KBM-7 (cell line): ENCODE results near the gene MAML3.

ENCODE experiments used
- DNase-seq: peaks from one replicate; pipeline ENCODE4 v3.0.0-alpha.2; 2015
- in situ Hi-C: fragments of 300-500 bp; cut with MboI; formaldehyde crosslinking; loops from 2 replicates; pipeline ENCODE4 v1.14.3; 2020; ENCODE audit warnings: low sequenced_read_pairs, low pct_unique_long_range_greater_than_20kb, mixed read lengths

Gene MAML3

DNA sequence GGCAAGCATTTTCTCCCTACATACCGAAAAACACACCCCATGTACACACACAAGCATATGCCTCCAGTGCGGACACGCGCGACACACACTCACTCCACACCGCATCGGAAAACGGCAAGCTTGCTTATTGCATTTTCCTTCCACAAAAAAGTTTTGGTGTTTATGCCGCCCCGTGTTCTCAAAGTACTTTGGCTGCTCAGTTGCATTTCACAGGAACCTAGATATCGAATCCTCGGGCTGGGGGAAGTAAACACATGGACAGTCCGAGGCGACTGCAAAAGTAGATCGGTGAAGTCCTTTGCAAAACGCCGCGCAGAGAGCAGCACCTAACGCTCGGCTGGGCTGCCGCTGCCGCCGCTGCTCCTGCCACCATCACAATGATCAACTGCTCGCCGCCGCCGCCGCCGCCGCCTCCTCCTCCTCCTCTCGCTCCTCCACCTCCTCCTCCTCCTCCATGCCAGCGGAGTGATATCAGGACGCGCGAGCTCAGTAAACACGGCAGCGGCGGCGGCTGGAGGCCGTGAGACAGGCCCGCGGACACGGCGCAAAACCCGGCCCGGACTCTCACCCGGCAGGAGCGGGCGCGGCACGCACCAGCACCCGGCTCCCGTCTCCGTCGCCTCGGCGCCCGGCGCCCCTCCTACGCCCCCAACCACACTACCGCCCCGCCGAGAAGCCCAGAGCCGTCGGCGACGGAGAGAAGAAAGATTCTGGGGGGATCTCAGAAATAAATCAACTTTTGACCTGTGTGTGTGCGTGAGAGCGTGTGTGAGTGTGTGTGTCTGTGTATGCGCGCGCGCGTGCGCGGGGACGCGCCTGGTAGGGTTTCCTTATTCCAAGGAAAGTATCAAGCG lies at the start of gene MAML3:
Gene MAML3 (minus strand): TSS at position 467 of the 854 bp plus-strand sequence. CDS start 857 bp downstream, outside the sequence.
- DNase-seq, result peak; percentile 95
- in situ Hi-C loops, result no loop called here

DNA sequence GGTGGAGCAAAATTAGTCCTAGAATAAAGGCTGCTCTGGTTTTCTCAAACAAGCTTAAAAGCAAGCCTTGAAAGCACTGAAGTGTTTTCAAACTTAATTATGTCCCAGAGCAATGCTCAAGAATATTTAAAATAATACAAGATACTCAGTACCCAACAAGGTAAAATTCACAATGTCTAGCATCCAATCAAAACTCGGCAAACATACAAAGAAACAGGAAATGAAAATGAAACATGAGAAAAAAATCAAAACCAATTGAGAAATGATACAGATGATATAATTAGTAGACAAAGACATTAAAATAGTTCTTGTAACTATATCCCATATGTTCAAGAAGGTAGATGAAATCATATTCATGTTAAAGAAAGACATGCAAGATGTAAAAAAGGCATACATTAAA lies 45.0 kb upstream of the MAML3 start:
- in situ Hi-C loops, result no loop called here
- no peak for DNase-seq

DNA sequence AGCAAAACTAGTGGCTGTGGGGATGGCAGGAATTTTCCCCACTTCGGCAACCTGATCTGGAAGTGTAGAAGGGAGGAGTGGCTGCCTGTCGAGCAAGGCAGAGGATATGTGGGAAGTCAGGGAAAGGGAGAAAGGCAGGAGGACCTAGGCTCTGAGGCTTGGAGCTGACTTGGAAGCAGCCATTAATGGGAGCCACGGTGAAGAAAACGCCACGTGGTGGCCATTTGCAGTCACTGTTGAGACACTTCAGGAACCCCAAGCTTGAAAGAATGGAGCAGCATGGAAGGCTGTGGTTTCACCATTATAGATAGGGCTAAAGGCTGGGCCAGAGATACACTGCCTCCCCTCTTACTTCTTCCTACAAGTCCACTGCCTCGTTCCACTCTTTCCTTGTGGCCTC lies 41.8 kb upstream of the MAML3 start:
- in situ Hi-C loops, result no loop called here
- DNase-seq, result no peak

DNA sequence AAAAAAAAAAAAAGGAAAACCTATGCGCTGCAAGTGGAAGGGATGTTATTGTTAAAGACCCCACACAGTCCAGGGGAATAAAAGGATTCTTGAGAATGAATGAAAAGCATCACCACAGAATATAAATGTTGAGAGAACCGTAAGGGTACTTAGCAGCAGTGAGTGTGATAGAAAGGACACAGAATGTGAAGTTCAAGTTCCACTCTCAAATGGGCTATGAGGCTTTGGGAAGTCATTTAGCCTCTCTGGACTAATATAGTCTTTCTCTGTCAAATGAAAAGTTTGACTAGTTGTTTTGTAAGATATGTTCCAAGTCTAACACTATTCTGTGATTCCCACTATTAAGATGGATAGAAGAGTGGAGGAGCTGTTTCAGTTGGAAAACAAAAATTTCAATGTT lies 35.8 kb upstream of the MAML3 start:
- DNase-seq, result no peak
- in situ Hi-C loops, result no loop called here

DNA sequence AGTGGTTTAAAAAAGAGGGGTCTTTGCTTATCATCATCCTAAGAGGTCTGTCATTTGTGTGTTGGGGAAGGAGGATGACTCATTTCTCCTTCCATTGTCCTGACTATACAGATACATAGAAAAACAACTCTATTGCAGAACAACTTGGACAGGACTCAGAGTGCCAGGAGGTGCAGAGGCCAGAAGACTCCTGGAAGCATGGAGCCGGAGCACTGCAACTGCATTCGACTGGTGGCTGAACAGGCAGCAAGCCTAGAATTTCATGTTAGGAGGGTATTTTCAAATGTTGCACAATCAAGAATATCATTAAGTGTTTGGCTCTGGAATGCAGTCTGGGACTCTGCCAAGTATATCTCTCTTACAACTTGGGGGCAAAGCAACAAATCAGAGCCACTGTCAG lies 35.0 kb upstream of the MAML3 start:
- no peak for DNase-seq
- in situ Hi-C loops, result no loop called here

DNA sequence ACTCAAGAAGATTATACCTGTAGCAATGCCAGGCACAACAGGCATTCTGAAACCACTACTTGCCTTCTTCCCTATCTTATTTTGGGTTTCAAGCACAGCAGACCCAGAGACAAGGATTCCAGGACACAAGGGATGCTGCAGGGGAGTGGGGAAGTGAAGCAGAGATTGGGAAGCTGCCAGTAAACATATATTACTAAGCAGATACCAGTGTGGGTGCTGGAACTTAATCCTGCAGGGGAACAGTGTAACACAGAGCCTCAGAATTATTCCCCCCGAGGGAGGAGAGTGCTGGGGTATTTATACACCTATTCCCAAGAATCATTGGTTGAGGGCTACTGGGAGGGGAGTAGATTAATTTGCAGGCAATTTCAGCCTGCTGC lies 33.3 kb upstream of the MAML3 start:
- no peak for DNase-seq
- in situ Hi-C loops, result no loop called here

DNA sequence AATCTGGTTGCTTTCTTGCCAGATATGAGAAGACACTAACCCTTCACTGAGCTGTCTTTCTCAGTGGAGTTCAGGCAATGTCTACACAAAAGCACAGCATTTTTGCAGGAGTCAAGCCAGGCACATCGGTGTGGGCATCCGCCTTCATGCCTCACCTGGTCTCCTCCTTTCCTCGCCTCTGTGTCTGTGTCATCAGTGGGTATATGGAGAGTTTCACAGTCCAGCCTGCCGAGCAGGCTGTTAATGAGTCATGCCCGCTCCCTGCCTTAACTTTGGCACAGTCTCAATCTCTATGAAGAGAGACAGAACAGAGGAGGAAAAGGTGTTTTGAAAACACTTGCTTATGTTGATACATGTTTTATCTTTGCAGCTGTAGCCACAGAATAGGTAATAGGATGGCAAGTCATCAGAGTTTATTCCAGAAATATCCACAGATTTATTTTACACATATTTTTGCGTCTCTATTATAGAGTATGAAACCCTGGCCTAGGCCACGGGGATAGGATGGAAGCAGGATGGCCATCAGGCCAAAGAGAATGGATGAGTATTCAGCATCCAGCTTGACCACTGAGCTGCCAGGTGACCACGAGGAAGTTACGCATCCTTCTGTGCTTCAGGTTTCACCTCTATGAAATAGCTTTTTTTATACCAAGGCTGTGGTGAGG lies 32.8 kb upstream of the MAML3 start:
- in situ Hi-C loops, result no loop called here

DNA sequence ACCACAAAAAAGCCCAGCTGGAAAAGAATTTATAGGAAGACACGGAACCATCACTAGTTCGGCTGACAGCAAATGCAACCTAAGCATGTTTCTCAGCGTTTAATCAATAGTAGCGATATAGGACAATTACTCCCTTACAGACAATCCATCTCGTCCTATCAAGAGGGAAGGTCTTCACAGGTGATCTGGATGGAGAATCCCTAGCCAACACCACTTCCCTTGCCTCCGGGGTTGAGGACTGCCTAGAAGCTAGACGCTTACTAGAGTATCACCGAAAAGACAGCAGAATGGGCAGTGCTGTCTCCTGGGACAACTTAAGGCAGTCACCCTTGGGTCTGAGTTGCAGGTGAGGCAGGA lies 32.1 kb upstream of the MAML3 start:
- DNase-seq, result no peak
- in situ Hi-C loops, result no loop called here

More for the DNA sequence above, 32.8 kb upstream of the MAML3 start:
- no peak for DNase-seq

DNA sequence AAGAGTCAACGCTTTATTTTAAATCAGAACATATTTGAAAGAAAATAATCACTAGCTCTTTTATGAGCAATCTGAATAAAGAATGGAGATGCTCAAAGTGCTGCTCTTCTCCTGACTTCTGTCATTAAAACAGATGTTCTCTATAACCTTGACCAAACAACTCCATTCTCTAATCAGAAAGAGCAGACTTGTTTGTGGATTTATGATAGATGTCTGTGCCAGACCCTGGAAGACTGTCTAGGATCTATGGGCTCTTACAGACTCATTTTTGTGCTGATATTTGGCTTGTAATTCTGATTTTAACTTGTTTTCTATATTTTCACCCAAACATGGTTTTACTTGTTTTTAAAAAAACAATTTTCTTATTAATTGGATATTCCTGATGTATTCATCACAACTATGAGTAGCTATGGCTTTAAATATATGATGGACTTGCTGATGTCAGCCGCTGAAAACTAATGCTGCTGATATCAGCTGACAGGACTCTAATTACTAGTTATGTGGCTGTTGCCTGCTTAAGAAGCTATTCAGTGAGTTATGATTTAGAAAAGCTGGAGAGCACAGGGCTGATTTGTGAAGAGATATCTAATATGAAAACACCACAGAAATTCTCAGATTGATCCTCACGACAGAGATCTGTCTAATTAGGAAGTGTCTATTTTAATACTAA lies 31.6 kb upstream of the MAML3 start:
- in situ Hi-C loops, result no loop called here
- DNase-seq, result no peak

DNA sequence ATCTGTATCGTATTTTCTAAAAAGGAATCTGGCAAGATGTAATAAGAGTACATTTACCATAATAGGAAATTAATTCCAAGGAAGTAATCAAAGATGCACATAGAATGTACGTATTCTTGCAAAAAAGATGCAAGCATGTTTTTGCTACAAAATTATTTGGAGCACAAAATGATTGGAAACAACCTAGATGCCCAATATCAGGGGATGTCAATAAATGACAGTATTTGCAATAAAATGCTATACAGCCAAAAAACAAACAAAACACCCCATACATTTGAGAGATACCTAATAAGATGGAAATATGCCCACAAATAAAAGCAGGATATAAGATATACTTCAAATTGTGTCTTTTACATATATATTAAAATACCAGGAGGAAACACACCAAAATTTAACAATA lies 29.3 kb upstream of the MAML3 start:
- DNase-seq, result no peak
- in situ Hi-C loops, result no loop called here

DNA sequence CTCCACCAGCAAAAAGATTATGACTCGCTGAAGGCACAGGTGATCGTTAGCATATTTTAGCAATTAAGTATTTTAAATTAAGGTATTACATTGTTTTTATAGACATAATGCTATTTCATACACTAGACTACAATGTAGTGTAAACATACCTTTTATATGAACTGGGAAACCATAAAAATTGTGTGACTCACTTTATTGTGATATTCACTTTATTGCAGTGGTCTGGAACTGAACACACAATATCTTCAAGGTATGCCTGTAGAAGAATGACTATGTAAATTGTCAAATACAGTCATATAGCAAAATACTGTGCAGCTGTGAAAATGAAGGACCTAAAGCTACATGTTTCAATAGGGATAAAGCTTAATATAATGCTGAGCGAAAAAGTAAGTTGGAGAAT lies 26.6 kb upstream of the MAML3 start:
- in situ Hi-C loops, result no loop called here
- no peak for DNase-seq

DNA sequence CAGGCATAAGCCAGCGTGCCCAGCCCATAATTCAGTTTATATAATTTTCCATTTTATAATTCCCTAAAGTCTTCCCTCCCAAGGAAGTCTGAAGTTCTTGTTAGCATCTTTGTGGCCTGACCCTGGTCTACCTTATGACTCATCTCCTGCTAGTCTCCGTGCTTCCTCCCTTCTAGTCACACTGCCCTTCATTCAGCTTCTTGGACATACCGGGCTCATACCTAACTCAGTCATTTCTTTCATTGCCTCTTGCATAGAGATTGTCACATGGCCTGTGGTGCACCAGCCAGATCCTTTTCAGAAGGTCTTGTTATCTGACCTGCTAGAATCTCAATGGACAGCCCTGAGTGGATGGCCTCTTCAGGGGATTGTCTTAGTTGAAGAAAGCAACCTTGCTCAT lies 22.8 kb upstream of the MAML3 start:
- no peak for DNase-seq
- in situ Hi-C loops, result no loop called here

DNA sequence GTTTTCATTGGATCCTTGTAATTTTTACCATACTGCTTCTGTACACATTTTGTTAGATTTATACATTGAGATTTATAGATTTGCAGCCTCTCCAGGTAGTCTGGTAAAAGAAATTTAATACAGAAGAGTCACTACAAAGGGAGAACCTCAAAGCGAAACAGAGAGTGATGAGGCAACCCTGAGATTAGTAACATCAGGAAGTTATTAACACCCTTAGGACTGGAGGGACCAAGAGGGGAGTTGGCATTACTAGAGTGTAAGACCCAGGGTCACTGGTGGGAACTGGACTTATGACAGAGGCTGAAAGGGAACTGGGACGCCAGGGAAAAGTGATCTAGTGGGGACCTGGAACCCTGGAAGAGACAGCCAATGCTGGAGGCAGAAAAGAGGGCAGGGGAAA lies 20.6 kb upstream of the MAML3 start:
- in situ Hi-C loops, result no loop called here
- DNase-seq, result no peak

DNA sequence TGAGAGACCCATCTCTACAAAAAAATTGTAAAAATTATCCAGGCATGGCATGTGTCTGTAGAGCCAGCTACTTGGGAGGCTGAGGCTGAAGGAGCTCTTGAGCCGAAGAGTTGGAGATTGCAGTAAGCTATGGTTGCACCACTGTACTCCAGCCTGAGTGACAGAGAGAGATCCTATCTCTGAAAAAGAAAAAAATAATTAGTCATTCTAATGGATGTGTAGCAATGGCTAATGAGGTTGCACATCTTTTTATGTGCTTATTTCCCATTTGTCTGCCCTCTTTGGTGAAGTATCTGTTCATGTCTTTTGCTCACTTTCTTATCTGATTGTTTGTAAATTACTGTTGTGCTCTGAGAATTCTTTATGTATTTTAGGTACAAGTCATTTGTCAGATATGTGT lies 19.0 kb upstream of the MAML3 start:
- in situ Hi-C loops, result no loop called here
- no peak for DNase-seq

DNA sequence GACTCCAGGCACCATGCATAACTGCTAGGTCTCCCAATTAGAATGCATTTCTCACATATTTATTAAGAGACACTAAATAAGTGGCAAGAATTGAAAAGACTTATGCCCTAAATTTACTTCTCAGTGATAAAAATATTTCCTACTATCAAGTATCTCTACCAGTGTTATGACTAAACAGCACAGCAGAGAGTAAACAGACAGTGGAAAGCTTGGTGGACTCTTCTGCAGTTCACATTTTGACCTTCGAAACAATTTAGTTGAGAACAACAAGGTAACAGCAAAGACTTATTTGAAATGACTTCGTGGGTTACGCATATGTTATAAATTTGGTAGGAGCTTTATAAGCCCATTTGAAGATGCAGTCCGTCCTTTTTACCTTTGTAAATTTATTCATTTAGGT lies 16.3 kb upstream of the MAML3 start:
- DNase-seq, result no peak
- in situ Hi-C loops, result no loop called here

DNA sequence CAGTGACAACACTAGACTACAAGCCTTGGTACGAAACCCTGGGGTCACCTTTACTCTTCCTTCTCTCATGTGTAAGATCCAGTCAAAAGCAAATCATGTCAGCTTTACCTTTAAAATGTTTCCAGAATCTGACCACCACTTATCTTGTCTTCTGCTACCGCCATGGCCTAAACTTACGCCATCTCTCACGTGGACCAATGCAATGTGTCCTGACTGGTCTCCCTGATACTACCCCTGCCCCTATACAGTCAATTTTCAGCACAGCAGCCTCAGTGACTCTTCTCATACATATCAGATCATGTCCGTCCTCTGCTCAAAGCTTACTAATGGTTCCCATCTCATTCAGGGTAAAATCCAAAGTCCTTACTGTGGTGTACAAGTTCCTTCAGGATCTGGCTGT lies 15.0 kb upstream of the MAML3 start:
- DNase-seq, result no peak
- in situ Hi-C loops, result no loop called here

DNA sequence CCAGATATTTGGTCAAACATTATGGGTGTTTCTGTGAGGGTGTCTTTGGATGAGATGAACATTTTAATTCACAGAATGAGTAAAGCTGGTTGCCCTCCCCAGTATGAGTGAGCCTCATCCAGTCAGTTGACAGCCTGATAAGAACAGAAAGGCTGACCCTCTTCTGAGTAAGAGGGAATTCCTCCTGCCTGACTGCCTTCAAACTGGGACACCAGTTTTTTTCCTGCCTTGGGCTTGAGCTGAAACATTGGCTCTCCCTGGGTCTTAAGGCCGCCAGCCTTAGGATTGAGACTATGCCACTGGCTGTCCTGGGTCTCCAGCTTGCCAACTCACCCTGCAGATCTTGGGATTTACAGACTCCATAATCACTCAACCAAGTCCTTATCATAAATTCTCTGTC lies 14.5 kb upstream of the MAML3 start:
- in situ Hi-C loops, result no loop called here
- DNase-seq, result no peak

DNA sequence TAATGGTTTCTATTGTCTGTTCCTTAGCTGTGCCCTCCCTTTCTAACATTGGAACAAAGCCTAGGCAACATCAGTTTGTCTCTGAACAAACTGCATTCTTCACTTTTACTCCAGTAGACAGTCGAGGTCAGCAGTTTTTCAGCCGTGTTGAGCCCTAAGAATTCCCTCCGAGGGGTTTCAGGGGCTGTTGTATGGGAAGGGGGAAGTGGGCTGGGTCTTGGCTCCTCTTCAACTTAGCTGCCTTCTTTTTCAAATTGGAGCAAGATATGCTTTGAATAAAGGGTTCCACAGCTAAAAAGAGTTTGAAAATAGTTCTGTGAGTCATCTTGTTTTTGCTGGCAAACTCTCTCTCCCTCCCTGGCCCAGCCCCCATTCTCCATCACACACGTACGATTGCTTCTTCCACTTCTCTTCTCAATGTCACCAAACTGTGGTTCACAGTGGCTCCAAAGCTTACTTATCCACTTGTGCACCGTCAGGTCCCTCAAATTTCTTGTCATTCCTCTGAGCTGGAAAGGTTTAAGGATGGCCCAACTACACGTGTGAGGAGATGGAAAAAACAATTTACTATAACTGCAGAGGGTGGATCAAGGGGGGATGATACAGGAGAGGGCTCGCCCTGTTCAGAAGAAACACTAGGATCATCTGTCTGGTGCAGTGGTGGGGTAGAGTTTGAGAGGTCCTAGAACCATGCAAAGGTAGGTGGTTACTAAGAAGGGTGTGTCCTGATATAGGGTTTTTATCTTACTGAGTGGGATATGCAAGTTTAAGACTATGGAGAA lies 9.2 kb upstream of the MAML3 start:
- DNase-seq, result no peak

DNA sequence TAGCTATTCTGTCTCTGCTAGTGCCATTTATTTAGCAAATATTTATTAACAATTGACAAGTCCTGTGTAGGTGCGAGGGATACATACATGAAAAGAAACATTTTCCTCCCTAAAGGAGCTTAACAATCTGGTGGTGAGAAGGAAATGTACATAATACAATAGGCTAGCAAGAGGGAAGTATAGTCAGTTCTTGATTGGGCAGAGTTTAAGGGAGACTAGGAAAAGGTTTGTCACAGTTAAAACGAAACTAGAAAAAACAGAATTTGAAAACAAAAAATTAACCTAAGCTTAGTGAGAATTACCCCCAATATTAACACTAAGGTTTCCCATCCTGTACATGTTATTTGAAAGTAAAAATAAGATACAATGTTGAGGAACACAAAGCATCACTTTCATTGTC lies 8.6 kb upstream of the MAML3 start:
- in situ Hi-C loops, result no loop called here
- no peak for DNase-seq

More for the DNA sequence above, 9.2 kb upstream of the MAML3 start:
- in situ Hi-C loops, result no loop called here
